ENCODE results near the gene PPTC7.

GRCh38 chr12:110597885-110598284, 14.8 kb upstream of the PPTC7 start:
- TF ChIP-seq, protein P1, sequence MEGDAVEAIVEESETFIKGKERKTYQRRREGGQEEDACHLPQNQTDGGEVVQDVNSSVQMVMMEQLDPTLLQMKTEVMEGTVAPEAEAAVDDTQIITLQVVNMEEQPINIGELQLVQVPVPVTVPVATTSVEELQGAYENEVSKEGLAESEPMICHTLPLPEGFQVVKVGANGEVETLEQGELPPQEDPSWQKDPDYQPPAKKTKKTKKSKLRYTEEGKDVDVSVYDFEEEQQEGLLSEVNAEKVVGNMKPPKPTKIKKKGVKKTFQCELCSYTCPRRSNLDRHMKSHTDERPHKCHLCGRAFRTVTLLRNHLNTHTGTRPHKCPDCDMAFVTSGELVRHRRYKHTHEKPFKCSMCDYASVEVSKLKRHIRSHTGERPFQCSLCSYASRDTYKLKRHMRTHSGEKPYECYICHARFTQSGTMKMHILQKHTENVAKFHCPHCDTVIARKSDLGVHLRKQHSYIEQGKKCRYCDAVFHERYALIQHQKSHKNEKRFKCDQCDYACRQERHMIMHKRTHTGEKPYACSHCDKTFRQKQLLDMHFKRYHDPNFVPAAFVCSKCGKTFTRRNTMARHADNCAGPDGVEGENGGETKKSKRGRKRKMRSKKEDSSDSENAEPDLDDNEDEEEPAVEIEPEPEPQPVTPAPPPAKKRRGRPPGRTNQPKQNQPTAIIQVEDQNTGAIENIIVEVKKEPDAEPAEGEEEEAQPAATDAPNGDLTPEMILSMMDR (IDR thresholded peaks at IDR 0.05; ENCODE audit: low read depth, low read length, poor library complexity, severe bottlenecking) = no peak
- TF ChIP-seq EZH2phosphoT487 (IDR thresholded peaks at IDR 0.05; ENCODE audit: borderline replicate concordance, low read length) = no peak

Measured in DOHH2 (cell line).